GM12878 (cell line): ENCODE results near the gene TAF3. TPM values are rescaled to one million over a fixed set of nuclear protein-coding genes. Genes with fewer than 3 reads are reported as not detected.

Experiments
- ATAC-seq: fragments of 200-7000 bp; cut with Tn5 transposase; 3 replicates; pipeline ENCODE4 v1.9.1; 2020; ENCODE audit warnings: mild to moderate bottlenecking, moderate library complexity
- BruUV-seq: library from RNA; stranded (reverse); fragments of 400-500 nt; replicated peaks from 2 replicates; lab custom pipeline; 2021; lab: Mats Ljungman, UMichigan
- CTCF ChIA-PET: fragments of 300-600 bp; sonication (Branson Sonifier 250); formaldehyde crosslinking; extraction: SDS; loops from one replicate; lab custom pipeline; 2021; ENCODE audit warnings: inconsistent platforms; lab: Yijun Ruan, JAX
- POLR2A ChIA-PET: fragments of 350-600 bp; formaldehyde crosslinking; extraction: SDS; loops from one replicate; lab custom pipeline; 2021; ENCODE audit warnings: inconsistent platforms; lab: Charles Lee
- RAD21 ChIA-PET: fragments of 300-600 bp; sonication (Branson Sonifier 250); formaldehyde crosslinking; loops from one replicate; lab custom pipeline; 2023; ENCODE audit warnings: antibody characterized with exemption; ENCODE audit not compliant: unreplicated experiment; lab: Charles Lee
- SMC1A ChIA-PET: fragments of 300-600 bp; sonication (Branson Sonifier 250); formaldehyde crosslinking; loops from one replicate; lab custom pipeline; 2023; ENCODE audit not compliant: unreplicated experiment, uncharacterized antibody; lab: Charles Lee
- DNase-seq: peaks from one replicate; pipeline ENCODE4 v3.0.0-alpha.2; 2011; ENCODE audit warnings: low read depth, low spot score
- FAIRE-seq: peaks from 3 replicates; lab custom pipeline; 2011; peaks lifted over from hg19 to GRCh38; lab: Jason Lieb, UNC
- H2AFZ ChIP-seq: 2 replicates; pipeline ENCODE4 v1.6.0; 2011; ENCODE audit warnings: low read depth, low read length, control low read depth; ENCODE audit not compliant: control insufficient read depth
- H3K27ac ChIP-seq: 2 replicates; pipeline ENCODE4 v1.5.1; 2011; ENCODE audit warnings: control low read depth; ENCODE audit not compliant: control insufficient read depth, insufficient read depth
- H3K27me3 ChIP-seq, 2 experiments: replicated peaks in 1 of 2; 2 replicates each; pipeline versions ENCODE4 v1.6.0 to v1.6.1; 2011; ENCODE audit warnings: low read length in 1 of 2; ENCODE audit not compliant: control insufficient read depth in 2 of 2, insufficient read depth in 2 of 2
- H3K36me3 ChIP-seq, 2 experiments: 2 replicates each; pipeline ENCODE4 v1.5.1; 2011; ENCODE audit warnings: low read length in 1 of 2; ENCODE audit not compliant: control insufficient read depth in 2 of 2, insufficient read depth in 2 of 2
- H3K4me1 ChIP-seq: 2 replicates; pipeline ENCODE4 v1.6.1; 2011; ENCODE audit warnings: mild to moderate bottlenecking, low read length, moderate library complexity, mixed read lengths; ENCODE audit not compliant: control insufficient read depth, insufficient read depth
- H3K4me2 ChIP-seq: 2 replicates; pipeline ENCODE4 v1.6.0; 2011; ENCODE audit warnings: control low read depth; ENCODE audit not compliant: control insufficient read depth, insufficient read depth
- H3K4me3 ChIP-seq: fragments of 200-600 bp; sonication (generic); 2 replicates; pipeline ENCODE4 v1.5.1; 2016
- H3K79me2 ChIP-seq: 2 replicates; pipeline ENCODE4 v1.6.0; 2011; ENCODE audit warnings: low read length; ENCODE audit not compliant: control insufficient read depth, insufficient read depth
- H3K9ac ChIP-seq: 2 replicates; pipeline ENCODE4 v1.8.0; 2011; ENCODE audit warnings: low read length, control low read depth, mixed read lengths; ENCODE audit not compliant: control insufficient read depth, insufficient read depth
- H3K9me3 ChIP-seq: replicated peaks from 3 replicates; pipeline ENCODE4 v1.5.1; 2011; ENCODE audit warnings: mild to moderate bottlenecking, low read length; ENCODE audit not compliant: control insufficient read depth, insufficient read depth
- H4K20me1 ChIP-seq: 2 replicates; pipeline ENCODE4 v1.6.0; 2011; ENCODE audit not compliant: control insufficient read depth, insufficient read depth
- CHD1 ChIP-seq: IDR thresholded peaks from 2 replicates; pipeline ENCODE4 v1.6.1; 2012; ENCODE audit warnings: low read depth, low read length, improper control_type of control experiment
- E2F4 ChIP-seq: IDR thresholded peaks from 2 replicates; pipeline ENCODE4 v1.6.1; 2012; ENCODE audit warnings: low read depth, low read length, improper control_type of control experiment
- EP300 ChIP-seq, 2 experiments: fragments of 150-350 bp in 1 of 2; IDR thresholded peaks; 2 replicates each; pipeline ENCODE4 v1.6.1; 2011 to 2012; ENCODE audit warnings: low read depth in 2 of 2, low read length in 2 of 2, borderline replicate concordance in 1 of 2, improper control_type of control experiment in 1 of 2, inconsistent platforms in 1 of 2; ENCODE audit not compliant: control insufficient read depth in 1 of 2
- EZH2 ChIP-seq: IDR thresholded peaks from 2 replicates; pipeline ENCODE4 v1.6.1; 2012; ENCODE audit warnings: low read depth, mild to moderate bottlenecking, control low read depth, inconsistent platforms, low read length, borderline replicate concordance; ENCODE audit not compliant: control insufficient read depth
- GATAD2B ChIP-seq: fragments of 450-650 bp; conservative IDR thresholded peaks from 2 replicates; pipeline ENCODE4 v1.6.1; 2017; ENCODE audit warnings: low read depth, mild to moderate bottlenecking, moderate library complexity
- IKZF2 ChIP-seq, 2 experiments: fragments of 450-650 bp; IDR thresholded peaks; 2 replicates each; pipeline ENCODE4 v1.6.1; 2017; ENCODE audit warnings: mild to moderate bottlenecking in 2 of 2, moderate library complexity in 2 of 2
- KAT2A ChIP-seq: conservative IDR thresholded peaks from 2 replicates; pipeline ENCODE4 v1.6.1; 2011; ENCODE audit warnings: low read depth, low read length; ENCODE audit not compliant: control insufficient read depth
- RFX5 ChIP-seq: IDR thresholded peaks from 2 replicates; pipeline ENCODE4 v1.6.1; 2011; ENCODE audit warnings: low read depth, low read length, improper control_type of control experiment
- ZNF217 ChIP-seq: fragments of 450-650 bp; IDR thresholded peaks from 2 replicates; pipeline ENCODE4 v1.6.1; 2017; ENCODE audit warnings: antibody characterized with exemption, mild to moderate bottlenecking
- ZNF274 ChIP-seq: IDR thresholded peaks from one replicate; pipeline ENCODE4 v1.8.0; 2011; ENCODE audit not compliant: insufficient read length, insufficient read depth
- whole genome bisulfite sequencing: methylation state at CpG from one replicate; pipeline ENCODE4 v1.1.6; 2016; ENCODE audit warnings: low lambda C conversion rate; ENCODE audit not compliant: insufficient replicate concordance, insufficient coverage; ENCODE audit errors: missing lambda C conversion rate; 5-methylcytosine and 5-hydroxymethylcytosine counted together
- in situ Hi-C: fragments of 300-500 bp; cut with MboI; formaldehyde crosslinking; loops from 9 replicates; pipeline ENCODE4 v1.14.3; 2018; ENCODE audit warnings: mixed read lengths
- intact Hi-C: fragments of 100-400 bp; cut with micrococcal nuclease; formaldehyde crosslinking; loops from one replicate; pipeline ENCODE4 v1.14.2; 2022; ENCODE audit not compliant: unreplicated experiment
- polyA plus RNA-seq, 11 experiments: library from polyadenylated mRNA; depleted of rRNA in 4 of 11; unstranded in 6 of 11; stranded (reverse) in 5 of 11; fragments of >200 nt; fragmentation: Nextera tagmentation in 4 of 11; fragmentation: Illumina TruSeq in 1 of 11; extraction: Ambion mirVana in 4 of 11; extraction: Trizol in 1 of 11; gene quantifications; 1 replicate in 1 of 11; 2 replicates in 10 of 11; pipeline versions ENCODE4 v1.2.1 to v1.2.3, GENCODE V29; 2011 to 2016; ENCODE audit warnings: inconsistent platforms in 2 of 11, missing spikeins in 2 of 11, low read depth in 1 of 11
- total RNA-seq, 4 experiments: library from RNA; depleted of rRNA in 3 of 4; stranded (reverse); fragments of >200 nt in 3 of 4; fragmentation: Illumina TruSeq in 1 of 4; extraction: Trizol in 1 of 4; gene quantifications; 2 replicates each; pipeline versions ENCODE4 v1.2.1 to v1.2.3, GENCODE V29; 2013 to 2021
- TF ChIP-seq, protein P1 (sequence below), 3 experiments: IDR thresholded peaks in 2 of 3; conservative IDR thresholded peaks in 1 of 3; 2 replicates each; pipeline ENCODE4 v1.5.1; 2011; ENCODE audit warnings: low read depth in 3 of 3, low read length in 3 of 3, mild to moderate bottlenecking in 3 of 3, control low read depth in 2 of 3, moderate library complexity in 2 of 3, inconsistent platforms in 1 of 3, mixed read lengths in 1 of 3; ENCODE audit not compliant: control insufficient read depth in 2 of 3, insufficient read depth in 1 of 3; ENCODE audit errors: extremely low read depth in 1 of 3

The TAF3 gene
- total and polyA plus RNA-seq, 10 of the 15 experiments (the other 5 are each of a cell fraction or from before 2014, with no cell fraction given) = 2.0 to 10.1 (median 3.7) TPM

GRCh38 chr10:7856678-7857077 lies 38.4 kb downstream of the TAF3 start:
- DNase-seq = no peak
- Histone ChIP-seq H3K4me3 (no peak overlapping the region), H3K4me1 (no peaks in the 10 kb centered on the region), H3K36me3 (0 out of 4 replicates have a peak, but pooled peaks cover 0 to 3% of the 10 kb centered on the region in 2 experiments), H3K4me2 (no peak overlapping the region), H3K79me2 (no peaks in the 10 kb centered on the region), H3K27ac (no peak overlapping the region), H4K20me1 (no peaks in the 10 kb centered on the region), H3K9ac (no peak overlapping the region), H2AFZ (no peak overlapping the region)
- WGBS = 85% methylated on average over 4 of the region's 4 CpGs
- RAD21 ChIA-PET = no interaction called here
- SMC1A ChIA-PET = interaction anchor here (0.7 to 1.3 kb wide), 2 partner anchors 15 to 29 kb away, joined by 3 read pairs; no protein-coding TSS in a partner anchor
- in situ Hi-C loops = no loop called here
- FAIRE-seq = no peak
- BruUV-seq = no TSS peak
- CTCF ChIA-PET = interaction anchor here (1.7 kb wide), 1 partner anchor 9 kb away, joined by 4 read pairs; no protein-coding TSS in a partner anchor
- intact Hi-C loops = no loop called here
- no peak for ATAC-seq
- TF ChIP-seq ZNF274 = no peak
- TF ChIP-seq E2F4 = no peak
- TF ChIP-seq KAT2A = no peak
- no peak for TF ChIP-seq EZH2
- no peak for TF ChIP-seq ZNF217
- TF ChIP-seq IKZF2 (IDR thresholded peaks at IDR 0.05) = no peak
- no peak for TF ChIP-seq RFX5
- no peak for TF ChIP-seq CHD1
- TF ChIP-seq, protein P1, sequence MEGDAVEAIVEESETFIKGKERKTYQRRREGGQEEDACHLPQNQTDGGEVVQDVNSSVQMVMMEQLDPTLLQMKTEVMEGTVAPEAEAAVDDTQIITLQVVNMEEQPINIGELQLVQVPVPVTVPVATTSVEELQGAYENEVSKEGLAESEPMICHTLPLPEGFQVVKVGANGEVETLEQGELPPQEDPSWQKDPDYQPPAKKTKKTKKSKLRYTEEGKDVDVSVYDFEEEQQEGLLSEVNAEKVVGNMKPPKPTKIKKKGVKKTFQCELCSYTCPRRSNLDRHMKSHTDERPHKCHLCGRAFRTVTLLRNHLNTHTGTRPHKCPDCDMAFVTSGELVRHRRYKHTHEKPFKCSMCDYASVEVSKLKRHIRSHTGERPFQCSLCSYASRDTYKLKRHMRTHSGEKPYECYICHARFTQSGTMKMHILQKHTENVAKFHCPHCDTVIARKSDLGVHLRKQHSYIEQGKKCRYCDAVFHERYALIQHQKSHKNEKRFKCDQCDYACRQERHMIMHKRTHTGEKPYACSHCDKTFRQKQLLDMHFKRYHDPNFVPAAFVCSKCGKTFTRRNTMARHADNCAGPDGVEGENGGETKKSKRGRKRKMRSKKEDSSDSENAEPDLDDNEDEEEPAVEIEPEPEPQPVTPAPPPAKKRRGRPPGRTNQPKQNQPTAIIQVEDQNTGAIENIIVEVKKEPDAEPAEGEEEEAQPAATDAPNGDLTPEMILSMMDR (IDR thresholded peaks at IDR 0.05 in 2 of 3, conservative IDR thresholded peaks at IDR 0.05 in 1 of 3; ENCODE audit: control insufficient read depth in 2 of 3, extremely low read depth in 1 of 3, insufficient read depth in 1 of 3, low read depth in 3 of 3, low read length in 3 of 3) = no peak
- TF ChIP-seq EP300 (IDR thresholded peaks at IDR 0.05; ENCODE audit: borderline replicate concordance in 1 of 2, control insufficient read depth in 1 of 2, low read depth in 2 of 2, low read length in 2 of 2) = no peak
- TF ChIP-seq GATAD2B = no peak
- TF ChIP-seq, all 136 proteins: peak for 0
- Histone ChIP-seq H3K27me3 (no peaks in the 10 kb centered on the region), H3K9me3 (peaks cover 3% of the 10 kb centered on the region; the same call in 2 of the 3 replicates)
- POLR2A ChIA-PET = interaction anchor here (0.9 kb wide), 1 partner anchor 9 kb away, joined by 6 read pairs; no protein-coding TSS in a partner anchor
